Stomach smooth muscle (tissue), 2 donors: ENCODE data around the gene TRAM2.

Experiments
- H3K27ac ChIP-seq: one replicate; pipeline ENCODE4 v1.7.0; 2013; ENCODE audit warnings: mild to moderate bottlenecking, low read length, inconsistent platforms
- H3K27me3 ChIP-seq, 2 donors: one replicate each; pipeline ENCODE4 v1.7.0; 2013; ENCODE audit warnings: low read length in 2 of 2; ENCODE audit not compliant: insufficient read depth in 2 of 2, control insufficient read depth in 1 of 2
- H3K36me3 ChIP-seq, 2 donors: one replicate each; pipeline ENCODE4 v1.7.0; 2013; ENCODE audit warnings: low read length in 2 of 2; ENCODE audit not compliant: control insufficient read depth in 2 of 2, insufficient read depth in 2 of 2
- H3K4me1 ChIP-seq: one replicate; pipeline ENCODE4 v1.7.0; 2013; ENCODE audit warnings: low read length; ENCODE audit not compliant: control insufficient read depth, insufficient read depth
- H3K4me3 ChIP-seq, 2 donors: one replicate each; pipeline ENCODE4 v1.7.0; 2013; ENCODE audit warnings: low read length in 2 of 2
- H3K9ac ChIP-seq, 2 donors: one replicate each; pipeline ENCODE4 v1.7.0; 2013; ENCODE audit warnings: low read length in 2 of 2, mild to moderate bottlenecking in 1 of 2
- H3K9me3 ChIP-seq, 2 donors: one replicate each; pipeline ENCODE4 v1.7.0; 2013; ENCODE audit warnings: low read length in 2 of 2; ENCODE audit not compliant: control insufficient read depth in 2 of 2
- donor health status: healthy.
- donor health status: Pancreatic carcinoma.

The TRAM2 gene

GRCh38 chr6:52516943-52517342 lies 59.9 kb downstream of the TRAM2 start:
- Histone ChIP-seq H3K9ac (no peak overlapping the region), H3K4me3 (no peak overlapping the region), H3K27me3 (no peaks in the 10 kb centered on the region), H3K9me3 (no peaks in the 10 kb centered on the region), H3K27ac (no peak overlapping the region), H3K36me3 (peaks cover 4 to 12% of the 10 kb centered on the region in 2 donors), H3K4me1 (peaks cover 51% of the 10 kb centered on the region)

- Histone ChIP-seq H3K4me1 (peaks cover 56% of the 10 kb centered on the region), H3K4me3 (no peak overlapping the region), H3K27me3 (no peaks in the 10 kb centered on the region), H3K36me3 (peaks cover 4 to 12% of the 10 kb centered on the region in 2 donors), H3K27ac (no peak overlapping the region), H3K9me3 (no peaks in the 10 kb centered on the region), H3K9ac (no peak overlapping the region)
Measured at GRCh38 chr6:52516269-52516668, 60.6 kb downstream of the TRAM2 start.

GRCh38 chr6:52515219-52515960 lies 61.5 kb downstream of the TRAM2 start:
- Histone ChIP-seq H3K9ac (no peak overlapping the region), H3K4me3 (no peak overlapping the region), H3K27me3 (no peaks in the 10 kb centered on the region), H3K4me1 (peaks cover 57% of the 10 kb centered on the region), H3K36me3 (peaks cover 4 to 15% of the 10 kb centered on the region in 2 donors), H3K9me3 (no peaks in the 10 kb centered on the region), H3K27ac (peak overlapping the region; percentile 1)

GRCh38 chr6:52514514-52514913 lies 62.3 kb downstream of the TRAM2 start:
- Histone ChIP-seq H3K27ac (peak overlapping the region; percentile 1), H3K9me3 (no peaks in the 10 kb centered on the region), H3K4me3 (no peak overlapping the region), H3K4me1 (peaks cover 57% of the 10 kb centered on the region), H3K27me3 (no peaks in the 10 kb centered on the region), H3K36me3 (peaks cover 6 to 19% of the 10 kb centered on the region in 2 donors), H3K9ac (no peak overlapping the region)

GRCh38 chr6:52513896-52514295 lies 63.0 kb downstream of the TRAM2 start:
- Histone ChIP-seq H3K27ac (no peak overlapping the region), H3K4me1 (peaks cover 56% of the 10 kb centered on the region), H3K9me3 (no peaks in the 10 kb centered on the region), H3K27me3 (no peaks in the 10 kb centered on the region), H3K4me3 (no peak overlapping the region), H3K36me3 (peaks cover 12 to 25% of the 10 kb centered on the region in 2 donors), H3K9ac (no peak overlapping the region)

GRCh38 chr6:52513464-52513863 lies 63.4 kb downstream of the TRAM2 start:
- Histone ChIP-seq H3K4me3 (no peak overlapping the region), H3K27me3 (no peaks in the 10 kb centered on the region), H3K4me1 (peaks cover 55% of the 10 kb centered on the region), H3K9ac (no peak overlapping the region), H3K27ac (no peak overlapping the region), H3K9me3 (no peaks in the 10 kb centered on the region), H3K36me3 (peaks cover 13 to 27% of the 10 kb centered on the region in 2 donors)

- Histone ChIP-seq H3K27me3 (no peaks in the 10 kb centered on the region), H3K4me3 (peak overlapping the region; percentile 29 to 47), H3K9ac (peak overlapping the region; percentile 48 to 58), H3K9me3 (no peaks in the 10 kb centered on the region), H3K4me1 (peaks cover 44% of the 10 kb centered on the region), H3K27ac (peak overlapping the region; percentile 83), H3K36me3 (peaks cover 22 to 35% of the 10 kb centered on the region in 2 donors)
Measured at GRCh38 chr6:52512199-52512598, 64.7 kb downstream of the TRAM2 start.

- Histone ChIP-seq H3K27ac (peak overlapping the region; percentile 83), H3K27me3 (no peaks in the 10 kb centered on the region), H3K9me3 (no peaks in the 10 kb centered on the region), H3K9ac (peak overlapping the region; percentile 48 to 58), H3K4me3 (peak overlapping the region; percentile 22 to 29), H3K36me3 (peaks cover 27 to 39% of the 10 kb centered on the region in 2 donors), H3K4me1 (peaks cover 39% of the 10 kb centered on the region)
Measured at GRCh38 chr6:52511572-52512151, 65.2 kb downstream of the TRAM2 start.

GRCh38 chr6:52511163-52511562 lies 65.7 kb downstream of the TRAM2 start:
- Histone ChIP-seq H3K4me3 (no peak overlapping the region), H3K9me3 (no peaks in the 10 kb centered on the region), H3K27ac (peak overlapping the region; percentile 83), H3K9ac (no peak overlapping the region), H3K4me1 (peaks cover 35% of the 10 kb centered on the region), H3K27me3 (no peaks in the 10 kb centered on the region), H3K36me3 (peaks cover 29 to 40% of the 10 kb centered on the region in 2 donors)

GRCh38 chr6:52510213-52510562 lies 66.7 kb downstream of the TRAM2 start:
- Histone ChIP-seq H3K27ac (no peak overlapping the region), H3K4me1 (peaks cover 41% of the 10 kb centered on the region), H3K9ac (no peak overlapping the region), H3K9me3 (no peaks in the 10 kb centered on the region), H3K4me3 (no peak overlapping the region), H3K36me3 (peaks cover 27 to 44% of the 10 kb centered on the region in 2 donors), H3K27me3 (no peaks in the 10 kb centered on the region)
